Activated T-cell treated with anti-CD3 and anti-CD28 coated beads for 24 hours (primary cell): ENCODE results near the gene CNN1.

Experiments
- DNase-seq: peaks from one replicate; pipeline ENCODE4 v3.0.0-alpha.2; 2020; ENCODE audit warnings: low read depth

Gene CNN1

DNA sequence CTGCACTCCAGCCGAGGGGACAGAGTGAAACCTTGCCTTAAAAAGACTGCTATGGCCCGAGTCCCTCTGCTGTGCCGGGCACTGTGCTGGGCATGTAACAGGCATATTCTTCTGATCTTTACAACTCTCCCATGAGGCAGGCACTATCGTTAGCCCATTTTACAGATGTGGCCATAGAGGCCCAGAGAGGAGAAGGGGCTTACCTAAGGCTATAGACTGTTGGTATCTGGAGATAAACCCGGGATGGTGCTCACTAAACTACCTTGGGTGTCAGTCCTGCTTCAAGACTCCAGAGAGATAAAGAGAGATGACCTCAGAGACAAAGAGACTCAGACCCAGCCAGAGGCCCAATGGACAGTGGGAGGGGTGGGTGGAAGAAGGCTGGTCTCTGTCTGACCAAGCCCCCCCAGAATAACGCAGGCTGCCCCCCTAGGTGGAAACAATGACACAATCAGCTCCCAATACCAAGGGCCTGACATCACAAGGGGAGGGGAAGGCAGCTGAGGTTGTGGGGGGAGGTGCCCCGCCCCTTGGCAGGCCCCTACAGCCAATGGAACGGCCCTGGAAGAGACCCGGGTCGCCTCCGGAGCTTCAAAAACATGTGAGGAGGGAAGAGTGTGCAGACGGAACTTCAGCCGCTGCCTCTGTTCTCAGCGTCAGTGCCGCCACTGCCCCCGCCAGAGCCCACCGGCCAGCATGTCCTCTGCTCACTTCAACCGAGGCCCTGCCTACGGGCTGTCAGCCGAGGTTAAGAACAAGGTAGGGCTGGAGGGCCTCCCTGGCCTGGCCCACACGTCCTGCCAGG is at the start of gene CNN1:
Gene CNN1 (plus strand): TSS at position 620 of the 805 bp plus-strand sequence. CDS start 77 bp downstream, at position 697.
- no peak for DNase-seq

GRCh38 chr19:11489378-11489777 is 49.3 kb upstream of the CNN1 start:
- DNase-seq, result no peak

- no peak for DNase-seq
Observed at GRCh38 chr19:11494634-11495285, 43.9 kb upstream of the CNN1 start.

DNA sequence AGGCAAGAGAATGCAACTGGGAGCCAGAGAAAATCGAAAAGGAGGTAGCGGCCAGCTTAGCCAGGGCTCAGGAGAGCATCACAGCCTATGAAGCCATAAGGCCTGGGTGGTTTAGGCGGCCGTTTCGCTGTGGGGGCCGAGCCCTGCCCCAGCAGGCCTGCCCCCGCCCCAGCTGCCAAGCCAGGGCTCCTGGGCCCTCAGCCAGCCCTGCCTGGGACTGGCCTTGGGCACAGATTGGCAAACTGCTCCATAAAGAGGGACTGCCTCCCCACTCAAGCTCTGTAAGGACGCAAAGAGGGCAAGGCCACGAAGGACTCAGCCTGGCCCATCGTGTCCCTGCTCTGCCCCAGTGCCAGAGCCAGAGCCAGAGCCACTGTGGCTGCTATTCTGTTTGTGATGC is 43.2 kb upstream of the CNN1 start:
- DNase-seq, result no peak

- DNase-seq, result no peak
Observed at GRCh38 chr19:11495885-11496284, 42.8 kb upstream of the CNN1 start.

GRCh38 chr19:11496391-11497163 is 42.1 kb upstream of the CNN1 start:
- peak; percentile 45 for DNase-seq

DNA sequence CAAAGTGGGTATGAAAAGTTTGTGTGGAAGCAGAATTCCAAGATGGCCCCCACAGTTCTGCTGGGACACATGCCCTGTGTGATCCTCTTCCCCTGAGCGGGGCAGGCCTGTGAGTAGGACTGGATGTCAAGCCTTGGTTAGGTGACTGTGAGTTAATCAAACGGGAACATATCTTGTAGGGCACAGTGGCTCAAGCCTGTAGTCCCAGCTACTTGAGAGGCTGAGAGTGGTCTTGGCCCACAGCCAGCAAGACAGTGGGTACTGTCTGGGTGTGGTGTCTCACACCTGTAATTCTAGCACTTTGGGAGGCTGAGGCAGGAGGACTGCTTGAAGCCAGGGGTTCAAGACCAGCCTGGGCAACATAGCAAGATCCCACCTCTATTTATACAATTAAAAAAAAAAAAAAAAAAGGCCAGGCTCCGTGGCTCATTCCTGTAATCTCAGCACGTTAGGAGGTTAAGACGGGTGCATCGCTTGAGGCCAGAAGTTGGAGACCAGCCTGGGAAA is 39.4 kb upstream of the CNN1 start:
- no peak for DNase-seq

DNA sequence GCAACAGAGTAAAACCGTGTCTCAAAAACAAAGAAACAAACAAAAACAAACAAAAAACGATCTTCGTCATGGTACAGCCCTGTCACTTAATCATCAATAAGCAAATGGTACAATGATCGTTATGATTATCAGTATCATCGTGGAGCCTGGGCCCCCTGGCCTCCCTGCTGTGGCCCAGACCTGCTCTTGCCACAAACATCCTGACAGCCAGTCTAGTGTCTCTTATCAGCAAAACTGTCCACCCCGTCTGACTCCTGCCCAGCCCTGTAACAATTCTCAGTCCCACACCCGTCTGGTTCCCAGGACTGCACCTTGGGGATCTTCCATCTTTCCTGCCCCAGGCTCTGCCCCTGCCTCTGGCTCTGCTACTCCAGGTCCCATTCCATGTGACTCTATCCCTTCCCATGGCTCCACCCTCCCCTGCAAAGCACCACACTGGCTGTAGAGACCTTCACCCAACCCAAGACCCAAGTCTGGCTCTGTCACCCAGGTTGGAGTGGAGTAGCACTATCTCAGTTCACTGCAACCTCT is 38.7 kb upstream of the CNN1 start:
- DNase-seq, result no peak

DNA sequence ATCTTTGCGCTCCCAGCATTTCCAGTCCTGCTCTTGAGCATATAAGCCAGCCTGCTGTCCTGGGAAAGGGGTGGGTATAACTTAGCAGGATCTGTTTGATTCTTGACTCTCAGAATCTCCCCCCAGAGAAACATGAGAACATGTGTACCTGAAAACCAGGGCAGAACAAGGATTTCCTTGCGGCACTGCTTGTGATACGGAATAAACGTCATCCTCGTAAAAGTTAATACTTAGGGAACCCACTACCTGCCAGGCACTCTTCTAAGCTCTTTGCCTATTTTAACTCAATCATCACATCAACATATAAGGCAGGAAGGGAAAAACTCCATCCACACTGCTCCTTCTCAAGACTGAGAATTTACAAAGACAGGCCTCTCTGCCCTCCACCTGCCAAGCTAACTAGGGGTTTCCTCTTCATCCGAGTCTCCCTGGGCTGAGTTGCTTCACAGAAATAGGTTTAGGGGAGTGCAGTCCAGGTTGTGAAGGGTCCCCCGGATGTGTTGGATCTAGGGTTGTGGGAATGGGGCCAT is 34.1 kb upstream of the CNN1 start:
- no peak for DNase-seq

- peak; percentile 94 for DNase-seq
Observed at GRCh38 chr19:11505032-11505503, 33.6 kb upstream of the CNN1 start.

- peak; percentile 95 for DNase-seq
Observed at GRCh38 chr19:11505504-11506100, 33.0 kb upstream of the CNN1 start, which contains the start of gene ZNF653. TSS of gene ZNF653 (minus strand) at chr19:11505839. CDS start at chr19:11505786, 53 bp downstream.

DNA sequence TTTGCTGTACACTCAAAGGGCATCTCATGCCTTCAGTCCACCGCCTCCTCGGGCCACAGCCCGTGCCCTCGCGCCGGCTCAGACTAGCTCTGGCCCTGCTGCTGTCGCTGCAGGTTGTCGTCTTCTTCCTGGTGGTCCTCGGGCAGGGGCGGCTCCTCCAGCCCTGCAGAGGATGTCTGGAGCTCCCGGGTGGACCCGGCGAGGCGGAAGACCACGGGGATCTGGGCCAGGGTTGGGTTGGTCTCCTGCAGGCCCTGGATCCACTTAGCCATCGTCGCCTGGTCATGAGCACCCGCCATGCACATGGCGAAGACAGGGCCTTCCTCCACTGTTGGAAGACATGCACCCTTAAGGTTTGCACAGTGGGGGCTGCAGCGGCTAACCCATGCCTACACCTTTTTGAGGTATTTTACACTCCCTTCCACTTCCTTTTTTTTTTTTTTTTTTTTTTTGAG is 32.5 kb upstream of the CNN1 start:
- no peak for DNase-seq

DNA sequence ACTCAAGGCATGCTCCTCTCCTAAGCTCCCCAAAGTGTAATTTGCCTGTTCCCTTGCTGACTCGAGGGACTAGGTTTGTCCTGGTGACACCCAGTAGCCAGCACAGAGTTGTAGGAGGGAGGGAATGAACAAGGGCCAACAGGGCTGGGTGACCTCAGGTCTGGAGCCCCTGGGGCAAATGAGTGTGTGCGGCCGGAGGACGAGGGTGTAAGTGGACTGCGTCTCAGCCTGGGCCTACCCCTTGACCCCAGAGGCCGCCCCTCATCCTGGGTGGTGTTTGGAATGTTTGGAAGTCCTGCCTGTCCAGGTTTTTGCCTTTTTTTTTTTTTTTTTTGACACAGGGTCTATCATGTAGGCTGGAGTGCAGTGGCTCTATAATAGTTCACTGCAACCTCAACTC is 31.7 kb upstream of the CNN1 start:
- DNase-seq, result no peak

GRCh38 chr19:11507370-11508078 is 31.1 kb upstream of the CNN1 start:
- no peak for DNase-seq

GRCh38 chr19:11510444-11510843 is 28.2 kb upstream of the CNN1 start:
- DNase-seq, result no peak

DNA sequence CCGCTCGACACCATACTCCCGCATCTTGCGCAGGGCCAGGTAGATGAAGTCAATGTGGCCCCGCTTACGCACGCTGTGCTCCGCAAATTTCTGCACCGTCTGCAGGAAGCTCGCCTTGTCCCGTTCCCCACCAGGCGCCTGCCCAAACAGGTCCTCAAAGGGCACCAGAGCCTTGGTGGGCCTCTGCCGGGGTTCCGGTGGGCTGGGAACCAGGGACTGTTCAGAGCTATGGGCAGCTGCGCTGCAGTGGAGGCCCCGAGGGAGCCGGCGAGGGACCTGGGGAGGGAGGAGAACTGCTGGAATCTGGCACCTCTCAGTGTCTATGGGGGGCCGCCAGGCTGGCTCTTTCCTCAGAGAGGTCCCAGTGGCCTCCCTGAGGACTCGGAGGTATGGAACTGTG is 24.7 kb upstream of the CNN1 start:
- DNase-seq, result no peak

- no peak for DNase-seq
Observed at GRCh38 chr19:11519138-11519537, 19.5 kb upstream of the CNN1 start.

GRCh38 chr19:11528551-11529341 is 9.9 kb upstream of the CNN1 start, which contains the start of gene ECSIT:
TSS of gene ECSIT (minus strand) at chr19:11529134. CDS start at chr19:11519170, 9,964 bp downstream.
- peak; percentile 92 for DNase-seq

GRCh38 chr19:11530432-11530831 is 8.2 kb upstream of the CNN1 start:
- peak; percentile 19 for DNase-seq

DNA sequence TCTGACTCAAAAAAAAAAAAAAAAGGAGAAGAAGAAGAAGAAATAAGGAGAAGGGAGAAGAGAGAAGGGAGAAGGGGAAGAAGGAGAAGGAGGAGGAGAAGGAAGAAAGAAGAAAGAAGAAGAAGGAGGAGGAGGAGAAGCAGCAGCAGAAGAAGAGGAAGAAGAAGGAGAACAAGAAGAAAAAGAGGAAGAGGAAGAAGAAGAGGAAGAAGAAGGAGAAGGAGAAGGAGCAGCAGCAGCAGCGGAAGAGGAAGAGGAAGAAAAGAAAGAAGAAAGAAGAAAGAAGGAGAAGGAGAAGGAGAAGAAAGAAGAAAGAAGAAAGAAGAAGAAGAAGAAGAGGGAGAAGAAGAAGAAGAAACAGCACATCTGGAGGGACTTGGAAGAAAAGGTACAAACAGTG is 4.1 kb upstream of the CNN1 start:
- no peak for DNase-seq
